Loucy (cell line): ENCODE measurements around the gene CCDC57.

Experiments used
- CTCF ChIP-seq: fragments of 200-600 bp; sonication (generic); conservative IDR thresholded peaks from 2 replicates; pipeline ENCODE4 v1.5.1; 2014; ENCODE audit warnings: mild to moderate bottlenecking, antibody characterized with exemption, low read length
- EZH2phosphoT487 ChIP-seq: fragments of 200-600 bp; IDR thresholded peaks from 2 replicates; pipeline ENCODE4 v1.6.1; 2018; ENCODE audit warnings: antibody characterized with exemption, mild to moderate bottlenecking, moderate library complexity, borderline replicate concordance

- TF ChIP-seq CTCF (no peak), EZH2phosphoT487 (no peak)
Measured at GRCh38 chr17:82080048-82080788, 132.4 kb downstream of the CCDC57 start.
